Neural cell (in vitro differentiated cells): ENCODE results near the gene PTGIS. TPM values are rescaled to one million over a fixed set of nuclear protein-coding genes. Genes with fewer than 3 reads are reported as not detected.

Source experiments
- H2AFZ ChIP-seq: fragments of 200-600, 300-800 bp; sonication (generic), shearing (Covaris generic); 2 replicates; pipeline ENCODE4 v1.6.0; 2014; ENCODE audit warnings: low read depth, mild to moderate bottlenecking, antibody characterized with exemption, low read length, moderate library complexity
- H3F3A ChIP-seq: fragments of 200-600 bp; shearing (Covaris generic); 2 replicates; pipeline ENCODE4 v1.6.1; 2016; ENCODE audit warnings: mild to moderate bottlenecking, moderate library complexity, mixed read lengths, antibody characterized with exemption, low read length; ENCODE audit not compliant: insufficient read depth, poor library complexity, severe bottlenecking
- H3K27ac ChIP-seq: fragments of 200-600, 300-800 bp; sonication (generic), shearing (Covaris generic); 2 replicates; pipeline ENCODE4 v1.5.1; 2014; ENCODE audit warnings: mild to moderate bottlenecking, low read length, moderate library complexity
- H3K27me3 ChIP-seq: fragments of 300-800, 200-600 bp; sonication (generic), shearing (Covaris generic); 2 replicates; pipeline ENCODE4 v1.6.0; 2014; ENCODE audit warnings: mild to moderate bottlenecking, low read depth, low read length, moderate library complexity; ENCODE audit not compliant: insufficient read depth
- H3K36me3 ChIP-seq: fragments of 300-800, 200-600 bp; sonication (generic), shearing (Covaris generic); 2 replicates; pipeline ENCODE4 v1.5.1; 2014; ENCODE audit warnings: mild to moderate bottlenecking, antibody characterized with exemption, low read length, moderate library complexity; ENCODE audit not compliant: insufficient read depth
- H3K4me2 ChIP-seq: fragments of 300-800, 200-600 bp; sonication (generic), shearing (Covaris generic); 2 replicates; pipeline ENCODE4 v1.6.0; 2014; ENCODE audit warnings: mild to moderate bottlenecking, low read length
- H3K4me3 ChIP-seq: fragments of 300-800, 200-600 bp; sonication (generic), shearing (Covaris generic); 2 replicates; pipeline ENCODE4 v1.5.1; 2014; ENCODE audit warnings: mild to moderate bottlenecking, low read length, moderate library complexity
- H3K79me2 ChIP-seq: fragments of 200-600 bp; shearing (Covaris generic); replicated peaks from 2 replicates; pipeline ENCODE4 v1.6.0; 2014; ENCODE audit warnings: mild to moderate bottlenecking, low read length, moderate library complexity; ENCODE audit not compliant: insufficient read depth
- H3K9ac ChIP-seq: fragments of 300-800, 200-600 bp; sonication (generic), shearing (Covaris generic); 2 replicates; pipeline ENCODE4 v1.6.1; 2016; ENCODE audit warnings: mild to moderate bottlenecking, low read length, mixed read lengths
- H3K9me2 ChIP-seq: fragments of 200-600 bp; shearing (Covaris generic); 2 replicates; pipeline ENCODE4 v1.6.1; 2016; ENCODE audit warnings: mild to moderate bottlenecking, low read length, mixed read lengths; ENCODE audit not compliant: insufficient read depth
- H3K9me3 ChIP-seq: fragments of 200-600, 300-800 bp; sonication (generic), shearing (Covaris generic); 2 replicates; pipeline ENCODE4 v1.6.1; 2016; ENCODE audit warnings: mild to moderate bottlenecking, mixed run types, low read length, moderate library complexity, mixed read lengths
- H4K20me1 ChIP-seq: fragments of 200-600 bp; shearing (Covaris generic); 2 replicates; pipeline ENCODE4 v1.6.1; 2016; ENCODE audit warnings: mild to moderate bottlenecking, mixed run types; ENCODE audit not compliant: insufficient read depth
- CTCF ChIP-seq: fragments of 450-650 bp; IDR thresholded peaks from 2 replicates; pipeline ENCODE4 v1.5.1; 2014; ENCODE audit warnings: antibody characterized with exemption, mild to moderate bottlenecking, moderate library complexity; ENCODE audit not compliant: poor library complexity, severe bottlenecking
- EP300 ChIP-seq: fragments of 450-650 bp; conservative IDR thresholded peaks from 2 replicates; pipeline ENCODE4 v1.6.1; 2014; ENCODE audit warnings: antibody characterized with exemption, mild to moderate bottlenecking, moderate library complexity; ENCODE audit not compliant: poor library complexity, severe bottlenecking
- EZH2 ChIP-seq: fragments of 200-600, 300-800 bp; shearing (Covaris generic), sonication (generic); IDR thresholded peaks from 2 replicates; pipeline ENCODE4 v1.6.1; 2014; ENCODE audit warnings: antibody characterized with exemption, low read length, borderline replicate concordance, mild to moderate bottlenecking; ENCODE audit not compliant: insufficient read depth, poor library complexity, severe bottlenecking
- MXI1 ChIP-seq: fragments of 450-650 bp; conservative IDR thresholded peaks from 2 replicates; pipeline ENCODE4 v1.6.1; 2014; ENCODE audit warnings: antibody characterized with exemption, mild to moderate bottlenecking; ENCODE audit not compliant: poor library complexity, severe bottlenecking
- POLR2AphosphoS5 ChIP-seq: IDR thresholded peaks from 2 replicates; pipeline ENCODE4 v1.6.1; 2012
- RAD21 ChIP-seq: fragments of 450-650 bp; conservative IDR thresholded peaks from 2 replicates; pipeline ENCODE4 v1.6.1; 2014; ENCODE audit warnings: antibody characterized with exemption, mild to moderate bottlenecking, moderate library complexity
- SMC3 ChIP-seq: fragments of 450-650 bp; conservative IDR thresholded peaks from 2 replicates; pipeline ENCODE4 v1.6.1; 2014; ENCODE audit warnings: antibody characterized with exemption, mild to moderate bottlenecking, moderate library complexity; ENCODE audit not compliant: poor library complexity
- TAF1 ChIP-seq: IDR thresholded peaks from 2 replicates; pipeline ENCODE4 v1.6.1; 2012; ENCODE audit warnings: low read depth
- polyA plus RNA-seq: library from polyadenylated mRNA; depleted of rRNA; stranded (reverse); fragments of >200 nt; gene quantifications from 2 replicates; pipeline ENCODE4 v1.2.3, GENCODE V29; 2014
- TF ChIP-seq, protein P1 (sequence below): IDR thresholded peaks from 2 replicates; pipeline ENCODE4 v1.6.1; 2012; ENCODE audit warnings: borderline replicate concordance

Gene PTGIS
- polyA plus RNA-seq, 1 donor from 2014 or later: 3.2 TPM

- H3K9me3 ChIP-seq: no peaks in the 10 kb centered on the region
- H3K36me3 ChIP-seq: no peaks in the 10 kb centered on the region
- no peak overlapping the region for H3K9ac ChIP-seq
- H4K20me1 ChIP-seq: no peaks in the 10 kb centered on the region
- TF ChIP-seq TAF1 (no peak), POLR2AphosphoS5 (no peak), MXI1 (no peak), CTCF (no peak), RAD21 (no peak), EP300 (no peak), EZH2 (no peak), SMC3 (no peak)
- TF ChIP-seq, protein P1, sequence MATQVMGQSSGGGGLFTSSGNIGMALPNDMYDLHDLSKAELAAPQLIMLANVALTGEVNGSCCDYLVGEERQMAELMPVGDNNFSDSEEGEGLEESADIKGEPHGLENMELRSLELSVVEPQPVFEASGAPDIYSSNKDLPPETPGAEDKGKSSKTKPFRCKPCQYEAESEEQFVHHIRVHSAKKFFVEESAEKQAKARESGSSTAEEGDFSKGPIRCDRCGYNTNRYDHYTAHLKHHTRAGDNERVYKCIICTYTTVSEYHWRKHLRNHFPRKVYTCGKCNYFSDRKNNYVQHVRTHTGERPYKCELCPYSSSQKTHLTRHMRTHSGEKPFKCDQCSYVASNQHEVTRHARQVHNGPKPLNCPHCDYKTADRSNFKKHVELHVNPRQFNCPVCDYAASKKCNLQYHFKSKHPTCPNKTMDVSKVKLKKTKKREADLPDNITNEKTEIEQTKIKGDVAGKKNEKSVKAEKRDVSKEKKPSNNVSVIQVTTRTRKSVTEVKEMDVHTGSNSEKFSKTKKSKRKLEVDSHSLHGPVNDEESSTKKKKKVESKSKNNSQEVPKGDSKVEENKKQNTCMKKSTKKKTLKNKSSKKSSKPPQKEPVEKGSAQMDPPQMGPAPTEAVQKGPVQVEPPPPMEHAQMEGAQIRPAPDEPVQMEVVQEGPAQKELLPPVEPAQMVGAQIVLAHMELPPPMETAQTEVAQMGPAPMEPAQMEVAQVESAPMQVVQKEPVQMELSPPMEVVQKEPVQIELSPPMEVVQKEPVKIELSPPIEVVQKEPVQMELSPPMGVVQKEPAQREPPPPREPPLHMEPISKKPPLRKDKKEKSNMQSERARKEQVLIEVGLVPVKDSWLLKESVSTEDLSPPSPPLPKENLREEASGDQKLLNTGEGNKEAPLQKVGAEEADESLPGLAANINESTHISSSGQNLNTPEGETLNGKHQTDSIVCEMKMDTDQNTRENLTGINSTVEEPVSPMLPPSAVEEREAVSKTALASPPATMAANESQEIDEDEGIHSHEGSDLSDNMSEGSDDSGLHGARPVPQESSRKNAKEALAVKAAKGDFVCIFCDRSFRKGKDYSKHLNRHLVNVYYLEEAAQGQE: no peak
- no peaks in the 10 kb centered on the region for H3K9me2 ChIP-seq
- H3K27ac ChIP-seq: no peak overlapping the region
- H2AFZ ChIP-seq: no peak overlapping the region
- H3K79me2 ChIP-seq: no peaks in the 10 kb centered on the region
- no peaks in the 10 kb centered on the region for H3K27me3 ChIP-seq
- no peaks in the 10 kb centered on the region for H3F3A ChIP-seq
- no peak overlapping the region for H3K4me3 ChIP-seq
- H3K4me2 ChIP-seq: no peak overlapping the region
Measured at GRCh38 chr20:49593466-49594142, 25.7 kb upstream of the PTGIS start.

DNA sequence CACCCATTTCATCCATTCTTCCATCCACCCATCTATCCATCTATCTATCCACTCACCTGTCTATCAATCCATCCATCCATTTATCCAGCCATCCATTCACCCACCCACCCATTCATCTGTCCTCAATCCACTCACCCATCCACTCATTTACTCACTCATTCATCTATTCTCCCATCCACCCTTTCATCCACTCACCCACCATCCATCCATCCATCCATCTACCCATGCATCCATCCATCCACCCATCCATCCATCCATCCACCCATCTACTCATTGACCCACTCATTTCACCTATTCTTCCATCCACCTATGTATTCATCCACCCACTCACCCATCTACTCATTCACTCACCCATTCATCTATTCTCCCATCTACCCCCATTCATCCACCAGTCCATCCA is 24.2 kb upstream of the PTGIS start:
- Histone ChIP-seq H3K9ac (no peak overlapping the region), H3K79me2 (no peaks in the 10 kb centered on the region), H3K27me3 (no peaks in the 10 kb centered on the region), H3F3A (no peaks in the 10 kb centered on the region), H3K4me2 (no peak overlapping the region), H3K9me3 (no peaks in the 10 kb centered on the region), H2AFZ (no peak overlapping the region), H4K20me1 (no peaks in the 10 kb centered on the region), H3K36me3 (no peaks in the 10 kb centered on the region), H3K9me2 (no peaks in the 10 kb centered on the region), H3K27ac (no peak overlapping the region), H3K4me3 (no peak overlapping the region)
- TF ChIP-seq CTCF (no peak), EP300 (no peak), SMC3 (no peak), EZH2 (no peak), MXI1 (no peak), POLR2AphosphoS5 (no peak), TAF1 (no peak), RAD21 (no peak)
- TF ChIP-seq, protein P1: no peak
